Measurements from ENCODE around the gene SPEF2.

Gene SPEF2

GRCh38 chr5:35856765-35857351 is 239.2 kb downstream of the SPEF2 start, which contains the start of gene IL7R:
TSS of gene IL7R (plus strand) at chr5:35856891. CDS start at chr5:35856978, 87 bp downstream.
- Histone ChIP-seq H4K91ac (ENCODE audit: low read length) (no peak within 1 kb of the TSS), H3K4me2 (ENCODE audit: low read length, poor library complexity, severe bottlenecking) (no peak within 1 kb of the TSS), H3K23ac (ENCODE audit: low read length in 2 of 2) (no peak within 1 kb of the TSS), H3K4me3 (ENCODE audit: insufficient read depth in 1 of 2, low read depth in 1 of 2, low read length in 2 of 2) (peak within 1 kb of the TSS in 1 of 2 experiments; percentile 26), H2BK120ac (ENCODE audit: low read depth, low read length) (no peak within 1 kb of the TSS), H3K18ac (ENCODE audit: low read depth in 1 of 2, low read length in 2 of 2) (peak within 1 kb of the TSS; percentile 41 to 52), H2BK15ac (ENCODE audit: low read depth, poor library complexity, severe bottlenecking) (no peak within 1 kb of the TSS), H2BK12ac (ENCODE audit: low read length in 2 of 2) (peak within 1 kb of the TSS; percentile 11 to 80), H2AFZ (ENCODE audit: low read depth, low read length) (no peak within 1 kb of the TSS), H3K27me3 (ENCODE audit: control insufficient read depth in 1 of 2, insufficient read depth in 1 of 2, low read length in 2 of 2) (no peaks in the 10 kb centered on the region), H3K79me1 (replicated peaks; ENCODE audit: low read length, poor library complexity, severe bottlenecking) (no peaks in the 10 kb centered on the region), H3K4me1 (ENCODE audit: control insufficient read depth, insufficient read depth, low read depth, low read length) (peaks cover 2% of the 10 kb centered on the region), H3K27ac (ENCODE audit: low read length, poor library complexity, severe bottlenecking) (no peak within 1 kb of the TSS), H3K9ac (ENCODE audit: low read length) (peak within 1 kb of the TSS; percentile 24), H3K36me3 (ENCODE audit: control insufficient read depth in 1 of 2, insufficient read depth in 2 of 2, low read depth in 1 of 2, low read length in 2 of 2) (no peaks in the 10 kb centered on the region), H3K14ac (ENCODE audit: low read length in 2 of 2) (no peak within 1 kb of the TSS), H2AK5ac (ENCODE audit: low read length, severe bottlenecking) (no peak within 1 kb of the TSS), H3K4ac (ENCODE audit: low read depth in 1 of 2, low read length in 2 of 2) (no peak within 1 kb of the TSS), H2BK5ac (ENCODE audit: low read depth, low read length, poor library complexity, severe bottlenecking) (no peak within 1 kb of the TSS), H4K8ac (ENCODE audit: low read length) (no peak within 1 kb of the TSS), H3K9me3 (ENCODE audit: control insufficient read depth, low read length) (no peaks in the 10 kb centered on the region)
- peak; percentile 88 for DNase-seq
- WGBS: 0% methylated on average over 1 of the region's 1 CpG

- Histone ChIP-seq H3K4ac (ENCODE audit: low read depth in 1 of 2, low read length in 2 of 2) (no peak overlapping the region), H2BK5ac (ENCODE audit: low read depth, low read length, poor library complexity, severe bottlenecking) (no peak overlapping the region), H4K91ac (ENCODE audit: low read length) (no peak overlapping the region), H3K27ac (ENCODE audit: low read length, poor library complexity, severe bottlenecking) (no peak overlapping the region), H4K8ac (ENCODE audit: low read length) (no peak overlapping the region), H3K14ac (ENCODE audit: low read length in 2 of 2) (no peak overlapping the region), H3K18ac (ENCODE audit: low read depth in 1 of 2, low read length in 2 of 2) (no peak overlapping the region), H2BK15ac (ENCODE audit: low read depth, poor library complexity, severe bottlenecking) (no peak overlapping the region), H3K9ac (ENCODE audit: low read length) (no peak overlapping the region), H3K36me3 (ENCODE audit: control insufficient read depth in 1 of 2, insufficient read depth in 2 of 2, low read depth in 1 of 2, low read length in 2 of 2) (no peaks in the 10 kb centered on the region), H2BK12ac (ENCODE audit: low read length in 2 of 2) (no peak overlapping the region), H3K79me1 (replicated peaks; ENCODE audit: low read length, poor library complexity, severe bottlenecking) (no peaks in the 10 kb centered on the region), H3K4me1 (ENCODE audit: control insufficient read depth, insufficient read depth, low read depth, low read length) (no peaks in the 10 kb centered on the region), H3K23ac (ENCODE audit: low read length in 2 of 2) (no peak overlapping the region), H2AFZ (ENCODE audit: low read depth, low read length) (no peak overlapping the region), H3K4me3 (ENCODE audit: insufficient read depth in 1 of 2, low read depth in 1 of 2, low read length in 2 of 2) (peak overlapping the region in 1 of 2 experiments; percentile 26), H3K9me3 (ENCODE audit: control insufficient read depth, low read length) (no peaks in the 10 kb centered on the region), H3K27me3 (ENCODE audit: control insufficient read depth in 1 of 2, insufficient read depth in 1 of 2, low read length in 2 of 2) (no peaks in the 10 kb centered on the region), H3K4me2 (ENCODE audit: low read length, poor library complexity, severe bottlenecking) (no peak overlapping the region), H2BK120ac (ENCODE audit: low read depth, low read length) (no peak overlapping the region), H2AK5ac (ENCODE audit: low read length, severe bottlenecking) (no peak overlapping the region)
- peak; percentile 83 for DNase-seq
- WGBS: 6% methylated on average over 1 of the region's 2 CpGs
Observed at GRCh38 chr5:35857606-35858205, 240.0 kb downstream of the SPEF2 start.

- H3K4me2 ChIP-seq (ENCODE audit: low read length, poor library complexity, severe bottlenecking): no peak overlapping the region
- H3K14ac ChIP-seq (ENCODE audit: low read length in 2 of 2): no peak overlapping the region
- peaks cover under 1% of the 10 kb centered on the region for H3K9me3 ChIP-seq (ENCODE audit: control insufficient read depth, low read length)
- H2BK120ac ChIP-seq (ENCODE audit: low read depth, low read length): no peak overlapping the region
- peak overlapping the region in 1 of 2 experiments; percentile 31 for H2BK12ac ChIP-seq (ENCODE audit: low read length in 2 of 2)
- no peaks in the 10 kb centered on the region for H3K4me1 ChIP-seq (ENCODE audit: control insufficient read depth, insufficient read depth, low read depth, low read length)
- H2AFZ ChIP-seq (ENCODE audit: low read depth, low read length): peak overlapping the region; percentile 27
- H3K23ac ChIP-seq (ENCODE audit: low read length in 2 of 2): no peak overlapping the region
- no peak overlapping the region for H2AK5ac ChIP-seq (ENCODE audit: low read length, severe bottlenecking)
- peak overlapping the region; percentile 14 for H4K8ac ChIP-seq (ENCODE audit: low read length)
- peak overlapping the region; percentile 57 to 73 for H3K18ac ChIP-seq (ENCODE audit: low read depth in 1 of 2, low read length in 2 of 2)
- H3K9ac ChIP-seq (ENCODE audit: low read length): no peak overlapping the region
- H3K27me3 ChIP-seq (ENCODE audit: control insufficient read depth in 1 of 2, insufficient read depth in 1 of 2, low read length in 2 of 2): no peaks in the 10 kb centered on the region
- no peak overlapping the region for H3K4me3 ChIP-seq (ENCODE audit: insufficient read depth in 1 of 2, low read depth in 1 of 2, low read length in 2 of 2)
- H4K91ac ChIP-seq (ENCODE audit: low read length): no peak overlapping the region
- peak; percentile 41 for DNase-seq
- peak overlapping the region in 1 of 2 experiments; percentile 61 for H3K4ac ChIP-seq (ENCODE audit: low read depth in 1 of 2, low read length in 2 of 2)
- H2BK15ac ChIP-seq (ENCODE audit: low read depth, poor library complexity, severe bottlenecking): no peak overlapping the region
- no peaks in the 10 kb centered on the region for H3K36me3 ChIP-seq (ENCODE audit: control insufficient read depth in 1 of 2, insufficient read depth in 2 of 2, low read depth in 1 of 2, low read length in 2 of 2)
- H3K79me1 ChIP-seq (replicated peaks; ENCODE audit: low read length, poor library complexity, severe bottlenecking): no peaks in the 10 kb centered on the region
- WGBS: 54% methylated on average over 3 of the region's 3 CpGs
- H2BK5ac ChIP-seq (ENCODE audit: low read depth, low read length, poor library complexity, severe bottlenecking): no peak overlapping the region
- no peak overlapping the region for H3K27ac ChIP-seq (ENCODE audit: low read length, poor library complexity, severe bottlenecking)
Observed at GRCh38 chr5:35859101-35859661, 241.5 kb downstream of the SPEF2 start.

- WGBS: 64% methylated on average over 1 of the region's 1 CpG
- no peak overlapping the region for H2BK15ac ChIP-seq (ENCODE audit: low read depth, poor library complexity, severe bottlenecking)
Observed at GRCh38 chr5:35860686-35861085, 243.0 kb downstream of the SPEF2 start.

More at GRCh38 chr5:35860686-35861085, 243.0 kb downstream of the SPEF2 start:
- no peak overlapping the region for H3K27ac ChIP-seq (ENCODE audit: low read length, poor library complexity, severe bottlenecking)
- no peak overlapping the region for H3K9ac ChIP-seq (ENCODE audit: low read length)
- H4K8ac ChIP-seq (ENCODE audit: low read length): no peak overlapping the region
- no peaks in the 10 kb centered on the region for H3K27me3 ChIP-seq (ENCODE audit: control insufficient read depth in 1 of 2, insufficient read depth in 1 of 2, low read length in 2 of 2)
- H3K79me1 ChIP-seq (replicated peaks; ENCODE audit: low read length, poor library complexity, severe bottlenecking): no peaks in the 10 kb centered on the region
- no peak overlapping the region for H3K4me2 ChIP-seq (ENCODE audit: low read length, poor library complexity, severe bottlenecking)
- no peak overlapping the region for H3K4ac ChIP-seq (ENCODE audit: low read depth in 1 of 2, low read length in 2 of 2)
- H3K23ac ChIP-seq (ENCODE audit: low read length in 2 of 2): no peak overlapping the region
- H3K18ac ChIP-seq (ENCODE audit: low read depth in 1 of 2, low read length in 2 of 2): peak overlapping the region in 1 of 2 experiments; percentile 21
- no peak overlapping the region for H3K14ac ChIP-seq (ENCODE audit: low read length in 2 of 2)
- H4K91ac ChIP-seq (ENCODE audit: low read length): no peak overlapping the region
- H3K4me1 ChIP-seq (ENCODE audit: control insufficient read depth, insufficient read depth, low read depth, low read length): no peaks in the 10 kb centered on the region
- H3K36me3 ChIP-seq (ENCODE audit: control insufficient read depth in 1 of 2, insufficient read depth in 2 of 2, low read depth in 1 of 2, low read length in 2 of 2): no peaks in the 10 kb centered on the region
- no peak overlapping the region for H2BK12ac ChIP-seq (ENCODE audit: low read length in 2 of 2)
- H2BK5ac ChIP-seq (ENCODE audit: low read depth, low read length, poor library complexity, severe bottlenecking): no peak overlapping the region
- H2AK5ac ChIP-seq (ENCODE audit: low read length, severe bottlenecking): no peak overlapping the region
- H3K9me3 ChIP-seq (ENCODE audit: control insufficient read depth, low read length): peaks cover 4% of the 10 kb centered on the region
- no peak for DNase-seq
- no peak overlapping the region for H2BK120ac ChIP-seq (ENCODE audit: low read depth, low read length)
- no peak overlapping the region for H2AFZ ChIP-seq (ENCODE audit: low read depth, low read length)
- no peak overlapping the region for H3K4me3 ChIP-seq (ENCODE audit: insufficient read depth in 1 of 2, low read depth in 1 of 2, low read length in 2 of 2)

Data from mesenchymal stem cell (in vitro differentiated cells and primary cell).